ACC112 (cell line): Measurements from ENCODE around the gene NRG3.

Experiments used
- H2AFZ ChIP-seq: fragments of 200-600 bp; sonication (generic); one replicate; pipeline ENCODE4 v1.6.0; 2017; ENCODE audit warnings: antibody characterized with exemption, low read length; ENCODE audit not compliant: unreplicated experiment
- H3K27ac ChIP-seq: fragments of 200-600 bp; sonication (generic); 2 replicates; pipeline ENCODE4 v1.5.1; 2014; ENCODE audit warnings: low read depth, mild to moderate bottlenecking, antibody characterized with exemption, low read length, moderate library complexity
- H3K27me3 ChIP-seq: fragments of 200-600 bp; sonication (generic); 2 replicates; pipeline ENCODE4 v1.6.1; 2014; ENCODE audit warnings: mild to moderate bottlenecking, antibody characterized with exemption, low read length, moderate library complexity, mixed read lengths; ENCODE audit not compliant: insufficient read depth
- H3K36me3 ChIP-seq: fragments of 200-600 bp; sonication (generic); 2 replicates; pipeline ENCODE4 v1.6.1; 2016; ENCODE audit warnings: mild to moderate bottlenecking, antibody characterized with exemption, low read length, moderate library complexity, mixed read lengths; ENCODE audit not compliant: insufficient read depth
- H3K4me1 ChIP-seq: fragments of 200-600 bp; sonication (generic); one replicate; pipeline ENCODE4 v1.6.1; 2016; ENCODE audit warnings: low read length, mixed read lengths; ENCODE audit not compliant: insufficient read depth, unreplicated experiment, control insufficient read depth
- H3K4me3 ChIP-seq: fragments of 200-600 bp; sonication (generic); 2 replicates; pipeline ENCODE4 v1.5.1; 2014; ENCODE audit warnings: mild to moderate bottlenecking, low read depth, low read length
- H3K79me2 ChIP-seq: fragments of 200-600 bp; sonication (generic); one replicate; pipeline ENCODE4 v1.6.0; 2016; ENCODE audit warnings: low read length; ENCODE audit not compliant: control insufficient read depth, unreplicated experiment, insufficient read depth

Gene NRG3

DNA sequence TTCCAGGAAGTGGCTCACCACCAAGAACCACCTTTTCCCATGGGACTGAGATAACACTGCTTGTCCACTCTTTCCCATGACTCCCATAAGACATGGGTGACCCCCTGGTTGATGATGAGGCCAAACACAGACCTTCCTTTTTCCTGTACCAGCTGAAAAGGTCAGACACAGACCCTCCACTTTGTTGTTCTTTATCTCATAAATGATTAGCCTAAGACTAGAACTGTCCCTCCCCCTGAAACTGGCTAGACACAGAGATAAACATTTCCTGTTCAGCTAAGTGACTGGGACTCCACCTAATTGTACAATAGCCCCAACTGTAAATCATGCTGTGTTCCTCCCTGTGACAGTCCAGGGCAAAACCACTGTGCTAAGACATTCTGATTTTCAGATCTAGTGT lies 8.2 kb upstream of the NRG3 start:
- H3K27me3 ChIP-seq, result no peaks in the 10 kb centered on the region
- H3K27ac ChIP-seq, result no peak overlapping the region
- no peak overlapping the region for H3K4me3 ChIP-seq
- H3K36me3 ChIP-seq, result no peaks in the 10 kb centered on the region
- H3K4me1 ChIP-seq, result no peaks in the 10 kb centered on the region
- no peak overlapping the region for H2AFZ ChIP-seq
- no peaks in the 10 kb centered on the region for H3K79me2 ChIP-seq

DNA sequence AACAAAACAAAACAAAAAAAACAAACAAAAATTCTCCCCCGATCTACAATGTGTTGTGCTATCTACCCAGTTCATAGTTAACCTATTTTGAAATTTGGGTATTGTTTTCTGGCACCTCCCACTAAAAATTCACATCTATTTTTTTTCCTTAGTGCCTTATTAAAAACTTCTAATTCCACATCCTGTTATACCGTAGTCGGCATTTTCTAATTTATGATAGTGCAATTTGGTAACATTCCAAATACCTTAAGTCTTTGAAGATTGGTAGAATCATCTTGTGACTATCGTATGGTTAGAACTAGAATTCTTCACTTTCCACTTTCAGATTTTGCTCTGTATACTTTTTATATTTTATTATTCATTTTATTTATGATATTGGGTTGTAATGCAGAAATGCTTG lies 4.5 kb upstream of the NRG3 start:
- no peaks in the 10 kb centered on the region for H3K36me3 ChIP-seq
- H3K79me2 ChIP-seq, result no peaks in the 10 kb centered on the region
- peaks cover 21% of the 10 kb centered on the region; the same call in 1 of the 2 replicates for H3K27me3 ChIP-seq
- no peak overlapping the region for H2AFZ ChIP-seq
- H3K27ac ChIP-seq, result no peak overlapping the region
- no peak overlapping the region for H3K4me3 ChIP-seq
- no peaks in the 10 kb centered on the region for H3K4me1 ChIP-seq

DNA sequence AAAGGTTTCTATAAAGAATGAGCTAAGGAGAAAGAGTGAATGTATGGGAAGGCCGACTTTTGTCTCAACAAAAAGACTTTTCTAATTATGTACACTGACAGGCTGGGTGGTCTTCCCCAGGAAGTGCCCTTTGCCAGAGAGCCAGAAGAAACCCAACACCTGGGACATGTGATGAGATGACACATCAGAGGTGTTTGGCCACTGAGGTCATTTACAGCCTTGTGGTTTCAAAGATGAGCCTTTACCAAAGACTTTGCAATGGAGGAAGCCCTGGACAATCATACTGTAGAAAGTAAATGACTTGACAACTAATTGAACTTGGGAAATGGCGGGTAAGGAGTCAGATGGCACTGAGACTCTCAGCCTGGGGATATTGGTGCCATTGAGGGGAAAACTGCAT lies 3.4 kb upstream of the NRG3 start:
- Histone ChIP-seq H3K36me3 (no peaks in the 10 kb centered on the region), H3K79me2 (no peaks in the 10 kb centered on the region), H3K27me3 (peaks cover 32% of the 10 kb centered on the region), H3K4me1 (no peaks in the 10 kb centered on the region), H3K27ac (no peak overlapping the region), H2AFZ (no peak overlapping the region), H3K4me3 (no peak overlapping the region)

GRCh38 chr10:81872206-81872862 lies 2.7 kb upstream of the NRG3 start:
- Histone ChIP-seq H3K27ac (no peak overlapping the region), H2AFZ (no peak overlapping the region), H3K79me2 (no peaks in the 10 kb centered on the region), H3K4me3 (no peak overlapping the region), H3K27me3 (peaks cover 32% of the 10 kb centered on the region), H3K4me1 (no peaks in the 10 kb centered on the region), H3K36me3 (no peaks in the 10 kb centered on the region)

DNA sequence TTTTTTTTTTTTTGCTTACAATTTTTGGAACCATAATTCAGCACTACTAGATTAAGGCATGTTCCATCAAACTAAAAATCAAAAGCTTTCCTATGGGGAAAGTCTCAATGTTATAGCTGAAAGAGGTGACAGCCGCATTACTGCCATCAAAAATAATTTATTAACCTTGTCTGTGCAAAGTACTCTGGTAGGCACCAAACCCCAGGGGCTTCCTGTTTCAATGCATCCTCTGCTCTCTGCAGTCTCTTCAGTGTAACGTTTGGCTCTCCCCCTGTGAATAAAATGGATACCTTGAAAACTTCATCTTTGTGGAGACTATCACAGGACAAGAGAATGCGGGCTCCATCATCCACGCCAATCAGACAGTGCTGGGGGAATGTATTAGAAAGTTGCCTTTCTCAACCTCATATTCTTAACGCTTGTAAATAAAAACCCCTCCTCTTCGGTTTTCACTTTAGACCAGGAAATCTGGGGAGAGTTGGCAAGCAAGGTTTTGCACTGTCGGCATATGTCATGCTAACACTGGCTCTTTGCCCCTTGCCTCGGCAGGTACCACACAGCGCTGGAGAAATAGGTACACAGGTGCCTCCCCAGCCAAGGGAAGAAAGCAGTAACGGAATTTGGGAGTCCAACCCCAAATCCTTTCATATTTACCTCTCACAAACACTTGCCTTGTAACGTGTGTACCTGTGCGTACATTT lies 1.6 kb upstream of the NRG3 start:
- no peaks in the 10 kb centered on the region for H3K4me1 ChIP-seq
- no peak overlapping the region for H3K27ac ChIP-seq
- no peaks in the 10 kb centered on the region for H3K36me3 ChIP-seq
- no peak overlapping the region for H3K4me3 ChIP-seq
- no peak overlapping the region for H2AFZ ChIP-seq
- no peaks in the 10 kb centered on the region for H3K79me2 ChIP-seq
- peaks cover 32% of the 10 kb centered on the region for H3K27me3 ChIP-seq

- Histone ChIP-seq H3K27me3 (peaks cover 32% of the 10 kb centered on the region), H3K36me3 (no peaks in the 10 kb centered on the region), H3K27ac (no peak overlapping the region), H3K4me3 (no peak overlapping the region), H3K79me2 (no peaks in the 10 kb centered on the region), H2AFZ (no peak overlapping the region), H3K4me1 (no peaks in the 10 kb centered on the region)
Measured at GRCh38 chr10:81873932-81874816, 820 bp upstream of the NRG3 start.

DNA sequence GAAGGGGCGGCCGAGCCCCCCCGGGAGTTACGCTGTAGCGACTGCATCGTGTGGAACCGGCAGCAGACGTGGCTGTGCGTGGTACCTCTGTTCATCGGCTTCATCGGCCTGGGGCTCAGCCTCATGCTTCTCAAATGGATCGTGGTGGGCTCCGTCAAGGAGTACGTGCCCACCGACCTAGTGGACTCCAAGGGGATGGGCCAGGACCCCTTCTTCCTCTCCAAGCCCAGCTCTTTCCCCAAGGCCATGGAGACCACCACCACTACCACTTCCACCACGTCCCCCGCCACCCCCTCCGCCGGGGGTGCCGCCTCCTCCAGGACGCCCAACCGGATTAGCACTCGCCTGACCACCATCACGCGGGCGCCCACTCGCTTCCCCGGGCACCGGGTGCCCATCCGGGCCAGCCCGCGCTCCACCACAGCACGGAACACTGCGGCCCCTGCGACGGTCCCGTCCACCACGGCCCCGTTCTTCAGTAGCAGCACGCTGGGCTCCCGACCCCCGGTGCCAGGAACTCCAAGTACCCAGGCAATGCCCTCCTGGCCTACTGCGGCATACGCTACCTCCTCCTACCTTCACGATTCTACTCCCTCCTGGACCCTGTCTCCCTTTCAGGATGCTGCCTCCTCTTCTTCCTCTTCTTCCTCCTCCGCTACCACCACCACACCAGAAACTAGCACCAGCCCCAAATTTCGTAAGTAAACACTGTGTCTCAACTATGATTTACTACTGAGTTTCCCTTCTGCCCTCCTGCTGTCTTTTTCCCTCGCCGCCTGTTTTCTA lies 666 bp downstream of the NRG3 start:
- no peak overlapping the region for H2AFZ ChIP-seq
- H3K27ac ChIP-seq, result no peak overlapping the region
- no peaks in the 10 kb centered on the region for H3K79me2 ChIP-seq
- H3K36me3 ChIP-seq, result no peaks in the 10 kb centered on the region
- peaks cover 32% of the 10 kb centered on the region for H3K27me3 ChIP-seq
- H3K4me1 ChIP-seq, result no peaks in the 10 kb centered on the region
- no peak overlapping the region for H3K4me3 ChIP-seq

DNA sequence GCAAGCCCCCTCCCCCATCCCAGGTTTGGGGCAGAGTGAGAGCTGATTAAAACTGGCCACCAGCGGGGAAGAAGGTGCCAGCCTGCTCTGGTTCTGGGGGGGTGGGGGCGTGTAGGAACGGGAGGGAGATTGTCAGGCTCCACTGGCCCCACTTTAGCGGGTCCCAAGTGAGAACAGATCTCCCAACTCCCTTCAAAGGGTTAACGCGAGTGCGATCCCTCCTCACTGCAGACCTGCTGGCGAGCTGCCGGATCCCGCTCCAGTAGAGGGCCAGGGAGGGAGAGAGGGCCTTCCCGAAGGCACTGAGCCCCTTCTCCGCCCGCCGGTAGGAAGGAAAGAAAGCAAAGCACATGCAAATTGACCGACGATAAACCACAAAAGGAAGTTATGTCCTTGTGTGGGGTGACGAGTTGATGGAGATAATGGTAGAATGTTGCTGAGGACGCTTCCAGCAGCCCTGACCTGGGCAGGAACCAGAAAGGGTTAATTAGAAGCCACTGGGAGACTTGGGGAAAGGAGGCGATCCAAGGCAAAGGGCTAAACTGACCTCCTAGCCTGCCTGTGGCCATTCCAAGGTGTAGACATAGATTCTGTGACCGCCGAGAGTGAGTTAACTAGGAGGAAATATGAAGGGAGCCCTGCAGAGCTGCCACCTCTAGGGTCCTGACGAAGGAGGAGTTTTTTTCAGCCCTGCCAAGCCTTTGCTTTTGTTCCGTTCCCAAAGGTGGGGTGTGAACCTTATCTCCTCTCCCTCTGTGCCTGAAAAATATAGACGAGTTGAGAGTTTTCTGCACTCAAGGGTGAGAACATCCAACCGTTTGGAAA lies 1.5 kb downstream of the NRG3 start:
- H3K27me3 ChIP-seq, result peaks cover 32% of the 10 kb centered on the region
- H3K27ac ChIP-seq, result no peak overlapping the region
- no peaks in the 10 kb centered on the region for H3K4me1 ChIP-seq
- no peak overlapping the region for H3K4me3 ChIP-seq
- no peak overlapping the region for H2AFZ ChIP-seq
- no peaks in the 10 kb centered on the region for H3K79me2 ChIP-seq
- no peaks in the 10 kb centered on the region for H3K36me3 ChIP-seq

- Histone ChIP-seq H3K27ac (no peak overlapping the region), H3K36me3 (no peaks in the 10 kb centered on the region), H3K4me3 (no peak overlapping the region), H3K79me2 (no peaks in the 10 kb centered on the region), H3K4me1 (no peaks in the 10 kb centered on the region), H3K27me3 (peaks cover 32% of the 10 kb centered on the region), H2AFZ (no peak overlapping the region)
Measured at GRCh38 chr10:81877596-81877995, 2.6 kb downstream of the NRG3 start.
